Measurements from ENCODE around the gene RPN1.

GRCh38 chr3:128585974-128586373 lies 64.6 kb downstream of the RPN1 start:
- no peak for TF ChIP-seq POLR2A (IDR thresholded peaks at IDR 0.05; ENCODE audit: low read length)
- no peak for TF ChIP-seq GATA1 (IDR thresholded peaks at IDR 0.05; ENCODE audit: low read depth, low read length)
